Activated naive CD8-positive, alpha-beta T cell treated with anti-CD3 and anti-CD28 coated beads for 36 hours (primary cell): ENCODE measurements around the gene RPL31. TPM values are rescaled to one million over a fixed set of nuclear protein-coding genes. Genes with fewer than 3 reads are reported as not detected.
A peak's percentile ranks its signal among the peaks of the same experiment; 100 is the strongest.

Experiments
- DNase-seq: peaks from one replicate; pipeline ENCODE4 v3.0.0; 2021
- H3K27ac Mint-ChIP-seq: one replicate; pipeline ENCODE4 v1.8.0; 2022; ENCODE audit warnings: mild to moderate bottlenecking, moderate library complexity, mixed read lengths
- H3K27me3 Mint-ChIP-seq: one replicate; pipeline ENCODE4 v1.8.0; 2022; ENCODE audit warnings: mild to moderate bottlenecking, mixed read lengths
- H3K36me3 Mint-ChIP-seq: one replicate; pipeline ENCODE4 v1.8.0; 2021; ENCODE audit warnings: mild to moderate bottlenecking, mixed read lengths
- H3K4me1 Mint-ChIP-seq: one replicate; pipeline ENCODE4 v1.8.0; 2021; ENCODE audit warnings: mixed read lengths
- H3K4me3 Mint-ChIP-seq: one replicate; pipeline ENCODE4 v1.8.0; 2022; ENCODE audit warnings: mild to moderate bottlenecking, moderate library complexity, mixed read lengths
- H3K9me3 Mint-ChIP-seq: one replicate; pipeline ENCODE4 v1.8.0; 2022; ENCODE audit warnings: mixed read lengths
- total RNA-seq, 2 experiments: library from RNA; stranded (reverse); gene quantifications; one replicate each; pipeline ENCODE4 v1.2.3, GENCODE V29; 2021

The RPL31 gene
- total RNA-seq, 2 experiments from 2014 or later: 1,614 to 1,628 TPM

DNA sequence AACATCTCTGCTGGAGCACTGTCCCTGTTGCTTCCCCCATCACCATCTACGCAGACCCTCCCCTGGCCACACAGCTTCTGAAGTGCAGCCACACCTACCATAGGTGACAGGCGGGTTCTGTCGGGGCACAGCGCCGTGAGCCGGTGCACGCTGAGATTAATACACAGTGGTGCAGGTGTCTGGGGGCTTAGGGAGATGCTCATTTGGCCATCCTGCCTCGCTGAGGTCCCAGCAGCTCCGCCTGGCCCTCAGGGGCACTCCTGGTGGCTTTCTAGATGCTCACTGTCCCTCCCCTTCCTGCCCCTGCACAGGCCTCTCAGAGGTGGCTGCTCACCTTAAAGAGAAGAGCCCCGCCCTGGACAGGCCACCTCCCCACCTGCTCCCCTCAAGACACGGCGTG lies 18.9 kb upstream of the RPL31 start:
- Mint-ChIP-seq H3K9me3 (no peaks in the 10 kb centered on the region), H3K36me3 (no peaks in the 10 kb centered on the region), H3K27me3 (no peaks in the 10 kb centered on the region), H3K4me3 (no peak overlapping the region), H3K27ac (no peak overlapping the region), H3K4me1 (peaks cover 3% of the 10 kb centered on the region)
- DNase-seq: no peak

DNA sequence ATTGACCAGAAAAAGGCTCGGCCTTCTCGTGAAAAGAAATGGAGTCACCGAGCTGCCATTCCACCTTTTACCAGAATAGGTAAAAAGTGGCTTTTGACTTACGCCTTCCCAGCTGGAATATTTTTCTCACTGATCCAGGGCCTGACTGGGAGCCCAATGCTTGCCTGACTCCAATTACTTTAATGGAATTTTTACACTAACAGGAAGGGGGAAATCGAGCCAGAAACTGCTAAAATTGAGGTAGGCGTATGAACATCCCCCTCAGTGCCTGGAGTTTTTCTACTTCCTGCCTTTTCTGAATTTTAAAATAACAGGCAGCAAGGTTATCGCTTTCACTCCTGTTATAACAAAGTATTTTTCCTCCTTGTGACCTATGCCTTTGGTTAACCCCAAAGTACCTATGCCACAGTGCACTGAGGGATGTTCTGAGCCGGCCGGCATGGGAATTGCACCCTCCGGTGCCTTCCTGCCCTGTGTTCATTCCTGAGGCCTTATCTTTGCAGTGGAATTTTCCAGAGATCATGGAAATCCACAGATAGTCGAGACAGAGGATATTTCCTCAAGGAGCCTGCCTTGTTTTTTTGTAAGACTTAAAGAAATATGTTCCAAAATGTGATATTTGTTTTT lies 18.3 kb upstream of the RPL31 start:
- Mint-ChIP-seq H3K4me1 (peaks cover 3% of the 10 kb centered on the region), H3K27ac (no peak overlapping the region), H3K36me3 (no peaks in the 10 kb centered on the region), H3K9me3 (no peaks in the 10 kb centered on the region), H3K4me3 (no peak overlapping the region), H3K27me3 (no peaks in the 10 kb centered on the region)
- DNase-seq: no peak

GRCh38 chr2:100984892-100985307 lies 17.2 kb upstream of the RPL31 start:
- Mint-ChIP-seq H3K4me1 (peaks cover 3% of the 10 kb centered on the region), H3K36me3 (no peaks in the 10 kb centered on the region), H3K4me3 (no peak overlapping the region), H3K27me3 (no peaks in the 10 kb centered on the region), H3K27ac (no peak overlapping the region), H3K9me3 (no peaks in the 10 kb centered on the region)
- DNase-seq: peak; percentile 67

DNA sequence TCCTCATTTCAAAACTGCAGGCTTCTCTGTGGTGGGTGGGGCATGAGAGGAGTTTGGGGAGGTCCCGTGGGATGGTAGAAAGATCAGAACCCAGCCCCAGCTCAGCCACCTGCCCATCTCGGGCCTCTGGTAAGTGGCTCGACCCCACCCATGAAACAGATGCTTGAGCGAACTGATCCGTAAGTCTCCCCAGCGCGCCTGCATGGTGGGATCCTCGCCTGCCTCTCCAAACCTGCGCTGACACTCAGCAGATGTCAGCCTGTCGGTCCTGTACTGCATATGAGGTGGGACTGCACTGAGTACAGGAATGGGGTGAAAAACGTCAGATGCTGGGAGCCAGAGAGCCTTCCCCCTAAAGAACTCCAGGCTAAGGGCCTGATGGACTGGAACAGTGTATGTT lies 15.9 kb upstream of the RPL31 start:
- Mint-ChIP-seq H3K27me3 (no peaks in the 10 kb centered on the region), H3K9me3 (no peaks in the 10 kb centered on the region), H3K4me3 (no peak overlapping the region), H3K36me3 (no peaks in the 10 kb centered on the region), H3K27ac (no peak overlapping the region), H3K4me1 (peaks cover 3% of the 10 kb centered on the region)
- no peak for DNase-seq

DNA sequence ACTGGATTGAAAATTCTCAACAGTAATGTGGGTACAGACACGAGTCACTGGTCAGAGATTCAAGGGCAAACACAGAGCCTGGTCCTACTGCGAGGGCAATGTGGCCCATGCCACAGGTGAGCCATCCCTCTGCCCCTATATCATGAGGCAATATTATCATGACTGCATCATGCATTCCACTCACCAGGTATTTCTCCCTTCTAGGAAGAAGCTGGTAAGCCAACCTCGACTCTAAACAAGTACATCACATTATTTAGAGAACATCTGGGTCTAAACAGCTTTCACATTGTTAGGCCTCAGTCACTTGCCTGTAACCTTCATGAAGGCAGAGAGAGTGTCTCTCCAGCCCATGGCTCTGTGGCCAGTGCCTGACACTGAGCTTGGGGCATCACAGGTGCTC lies 14.6 kb upstream of the RPL31 start:
- Mint-ChIP-seq H3K4me1 (peaks cover 5% of the 10 kb centered on the region), H3K9me3 (no peaks in the 10 kb centered on the region), H3K27me3 (no peaks in the 10 kb centered on the region), H3K4me3 (no peak overlapping the region), H3K27ac (no peak overlapping the region), H3K36me3 (no peaks in the 10 kb centered on the region)
- no peak for DNase-seq

GRCh38 chr2:100987974-100988373 lies 14.1 kb upstream of the RPL31 start:
- Mint-ChIP-seq H3K27ac (no peak overlapping the region), H3K9me3 (no peaks in the 10 kb centered on the region), H3K4me3 (no peak overlapping the region), H3K4me1 (peaks cover 6% of the 10 kb centered on the region), H3K27me3 (no peaks in the 10 kb centered on the region), H3K36me3 (no peaks in the 10 kb centered on the region)
- DNase-seq: no peak

GRCh38 chr2:100988630-100989417 lies 13.3 kb upstream of the RPL31 start:
- Mint-ChIP-seq H3K27me3 (no peaks in the 10 kb centered on the region), H3K36me3 (no peaks in the 10 kb centered on the region), H3K9me3 (no peaks in the 10 kb centered on the region), H3K4me3 (no peak overlapping the region), H3K27ac (no peak overlapping the region), H3K4me1 (peaks cover 4% of the 10 kb centered on the region)
- no peak for DNase-seq

- Mint-ChIP-seq H3K27ac (no peak overlapping the region), H3K9me3 (no peaks in the 10 kb centered on the region), H3K4me1 (peaks cover 2% of the 10 kb centered on the region), H3K27me3 (no peaks in the 10 kb centered on the region), H3K4me3 (no peak overlapping the region), H3K36me3 (no peaks in the 10 kb centered on the region)
- no peak for DNase-seq
Observed at GRCh38 chr2:100989666-100990065, 12.4 kb upstream of the RPL31 start.

DNA sequence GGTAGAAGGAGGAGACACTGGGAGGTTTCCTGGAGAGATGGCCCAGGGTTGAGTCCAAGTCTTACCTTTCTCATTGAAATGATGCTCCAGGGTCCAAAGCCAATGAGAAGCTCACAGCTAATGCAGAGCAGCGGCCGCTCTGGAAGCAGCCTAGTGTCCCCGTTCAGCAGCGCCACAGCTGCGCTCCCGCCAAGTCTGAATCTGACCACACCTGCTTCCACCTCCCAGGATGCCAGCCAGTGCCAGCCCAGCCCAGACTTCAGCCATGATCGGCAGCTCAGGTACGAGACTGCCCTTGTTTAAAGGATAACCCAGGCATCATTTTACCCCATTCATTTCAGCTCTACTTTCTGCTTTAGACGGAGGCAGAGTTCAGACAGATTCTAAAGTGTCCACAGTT lies 11.9 kb upstream of the RPL31 start:
- Mint-ChIP-seq H3K4me3 (no peak overlapping the region), H3K9me3 (no peaks in the 10 kb centered on the region), H3K27ac (no peak overlapping the region), H3K36me3 (no peaks in the 10 kb centered on the region), H3K27me3 (no peaks in the 10 kb centered on the region), H3K4me1 (peaks cover 2% of the 10 kb centered on the region)
- DNase-seq: no peak

DNA sequence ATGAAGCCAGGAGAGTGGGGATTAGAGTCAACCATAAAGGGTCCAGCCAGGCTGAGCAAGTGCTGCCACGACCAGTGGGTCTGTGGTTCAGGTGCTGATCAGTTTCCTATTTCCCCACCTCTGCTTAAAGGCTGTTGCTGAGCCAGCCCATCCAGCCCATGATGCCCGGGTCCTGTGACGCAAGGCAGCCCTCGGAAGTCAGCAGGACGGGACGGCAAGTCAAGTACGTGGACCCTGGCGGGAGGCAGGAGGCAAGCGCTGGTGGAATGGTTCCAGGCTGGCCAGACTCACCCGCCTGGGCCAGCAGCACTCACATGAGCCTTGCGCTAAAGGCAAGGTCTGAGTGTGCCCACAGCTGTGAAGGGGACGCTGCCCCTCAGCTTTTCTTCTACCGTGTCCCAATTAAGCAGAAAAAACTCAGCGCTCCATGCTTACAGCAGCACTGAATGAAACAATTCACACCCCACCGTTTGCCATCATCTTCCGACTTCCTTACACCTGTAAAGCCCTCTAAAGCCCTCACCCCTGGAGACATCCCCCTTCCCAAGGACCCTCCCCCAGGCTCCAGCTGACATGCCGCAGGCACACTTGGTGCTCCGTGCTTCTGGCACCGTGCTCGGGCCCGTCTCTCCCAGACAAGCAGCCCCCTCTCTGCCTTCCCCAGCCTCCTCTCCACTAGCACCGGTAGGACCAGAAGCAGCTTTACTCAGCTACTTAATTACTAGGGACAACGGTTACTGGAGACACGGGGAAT lies 11.3 kb upstream of the RPL31 start:
- Mint-ChIP-seq H3K36me3 (no peaks in the 10 kb centered on the region), H3K9me3 (no peaks in the 10 kb centered on the region)

GRCh38 chr2:100991404-100991773 lies 10.7 kb upstream of the RPL31 start:
- no peak for DNase-seq
- H3K9me3 Mint-ChIP-seq: no peaks in the 10 kb centered on the region
- H3K4me1 Mint-ChIP-seq: peaks cover 2% of the 10 kb centered on the region
- H3K4me3 Mint-ChIP-seq: no peak overlapping the region
- H3K27me3 Mint-ChIP-seq: no peaks in the 10 kb centered on the region
- H3K36me3 Mint-ChIP-seq: no peaks in the 10 kb centered on the region
- no peak overlapping the region for H3K27ac Mint-ChIP-seq

More for the DNA sequence above, 11.3 kb upstream of the RPL31 start:
- no peak overlapping the region for H3K27ac Mint-ChIP-seq
- H3K4me3 Mint-ChIP-seq: no peak overlapping the region
- peaks cover 2% of the 10 kb centered on the region for H3K4me1 Mint-ChIP-seq
- no peak for DNase-seq
- H3K27me3 Mint-ChIP-seq: no peaks in the 10 kb centered on the region

DNA sequence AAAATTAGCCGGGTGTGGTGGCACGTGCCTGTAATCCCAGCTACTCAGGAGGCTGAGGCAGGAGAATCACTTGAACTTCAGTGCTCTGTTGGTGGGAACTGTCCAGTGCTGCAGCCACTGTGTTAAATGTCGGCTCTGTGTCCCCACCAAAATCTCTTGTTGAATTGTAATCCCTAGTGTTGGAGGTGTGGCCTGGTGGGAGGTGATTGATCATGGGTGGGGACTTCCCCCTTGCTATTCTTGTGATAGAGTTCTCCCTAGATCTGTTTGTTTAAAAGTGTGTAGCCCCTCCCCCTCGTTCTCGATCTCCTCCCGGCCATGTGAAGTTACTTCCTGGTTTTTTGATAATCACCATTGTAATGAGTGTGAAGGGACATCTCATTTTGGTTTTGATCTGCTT lies 9.8 kb upstream of the RPL31 start:
- Mint-ChIP-seq H3K27me3 (no peaks in the 10 kb centered on the region), H3K4me3 (no peak overlapping the region), H3K36me3 (no peaks in the 10 kb centered on the region), H3K4me1 (peaks cover 2% of the 10 kb centered on the region), H3K27ac (no peak overlapping the region), H3K9me3 (no peaks in the 10 kb centered on the region)
- no peak for DNase-seq

GRCh38 chr2:100993294-100993693 lies 8.8 kb upstream of the RPL31 start:
- no peak for DNase-seq
- Mint-ChIP-seq H3K4me1 (peaks cover 2% of the 10 kb centered on the region), H3K27me3 (no peaks in the 10 kb centered on the region), H3K4me3 (no peak overlapping the region), H3K36me3 (no peaks in the 10 kb centered on the region), H3K27ac (no peak overlapping the region), H3K9me3 (no peaks in the 10 kb centered on the region)

DNA sequence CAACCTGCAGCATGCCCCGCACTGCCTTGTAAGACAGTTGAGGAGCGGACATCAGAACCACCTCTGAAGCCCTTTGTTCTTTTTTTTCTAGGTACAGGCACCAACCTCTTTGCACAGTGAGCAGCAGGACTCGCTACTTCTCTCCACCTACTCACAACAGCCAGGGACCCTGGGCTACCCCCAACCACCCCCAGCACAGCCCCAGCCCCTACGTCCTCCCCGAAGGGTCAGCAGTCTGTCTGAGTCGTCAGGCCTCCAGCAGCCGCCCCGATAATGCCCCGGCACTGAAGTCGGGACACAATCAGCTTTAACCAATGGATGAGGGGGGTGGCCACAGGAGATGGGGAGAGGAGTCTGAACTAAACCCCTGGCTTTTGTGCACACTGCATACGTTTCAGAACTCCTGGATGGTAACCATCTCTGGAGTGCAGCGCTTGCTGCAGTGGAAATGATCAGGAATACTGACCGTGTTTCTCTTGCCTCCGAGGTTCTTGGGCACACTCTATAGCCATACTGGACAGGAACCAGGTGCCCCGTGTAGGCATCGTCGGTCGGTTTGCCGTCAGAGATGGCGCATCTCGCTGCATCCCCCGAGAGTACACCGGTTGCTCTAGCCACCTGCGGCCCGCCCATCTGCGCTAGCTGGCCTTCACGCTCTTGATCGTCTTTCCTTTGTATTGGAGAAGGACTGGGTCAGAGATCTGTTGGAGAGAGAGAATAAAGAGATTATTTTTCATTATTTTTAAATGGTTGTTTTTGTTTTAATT lies 6.6 kb upstream of the RPL31 start:
- Mint-ChIP-seq H3K36me3 (no peaks in the 10 kb centered on the region), H3K9me3 (no peaks in the 10 kb centered on the region), H3K4me1 (peaks cover 2% of the 10 kb centered on the region), H3K27ac (no peak overlapping the region), H3K4me3 (no peak overlapping the region), H3K27me3 (no peaks in the 10 kb centered on the region)
- DNase-seq: no peak
